SU-DHL-6 (cell line): ENCODE results near the gene EXT2.

Source experiments
- H2AFZ ChIP-seq: fragments of 200-600 bp; sonication (generic); 2 replicates; pipeline ENCODE4 v1.6.1; 2014; ENCODE audit warnings: low read depth, mild to moderate bottlenecking, moderate library complexity, mixed read lengths, antibody characterized with exemption, low read length; ENCODE audit not compliant: severe bottlenecking
- H3F3A ChIP-seq: fragments of 200-600 bp; shearing (Covaris generic); 2 replicates; pipeline ENCODE4 v1.6.0; 2016; ENCODE audit warnings: antibody characterized with exemption, mild to moderate bottlenecking; ENCODE audit not compliant: insufficient read depth
- H3K27ac ChIP-seq: fragments of 200-600 bp; sonication (generic); 2 replicates; pipeline ENCODE4 v1.5.1; 2016; ENCODE audit warnings: low read depth, mild to moderate bottlenecking, low read length, moderate library complexity, mixed read lengths
- H3K27me3 ChIP-seq: fragments of 200-600 bp; sonication (generic), shearing (Covaris generic); 2 replicates; pipeline ENCODE4 v1.6.0; 2014; ENCODE audit warnings: mild to moderate bottlenecking, low read length
- H3K36me3 ChIP-seq: fragments of 200-600 bp; sonication (generic); 2 replicates; pipeline ENCODE4 v1.6.1; 2014; ENCODE audit warnings: mild to moderate bottlenecking, low read length, mixed read lengths
- H3K4me2 ChIP-seq: fragments of 300-600, 200-600 bp; shearing (Covaris generic), sonication (generic); 2 replicates; pipeline ENCODE4 v1.6.0; 2014; ENCODE audit warnings: low read length, low read depth, mild to moderate bottlenecking; ENCODE audit not compliant: poor library complexity, severe bottlenecking
- H3K4me3 ChIP-seq: fragments of 200-600 bp; sonication (generic); 2 replicates; pipeline ENCODE4 v1.5.1; 2014; ENCODE audit warnings: antibody characterized with exemption, low read length, mild to moderate bottlenecking, mixed read lengths; ENCODE audit not compliant: insufficient read depth, poor library complexity, severe bottlenecking
- H3K79me2 ChIP-seq: fragments of 200-600 bp; sonication (generic); 2 replicates; pipeline ENCODE4 v1.6.1; 2014; ENCODE audit warnings: mild to moderate bottlenecking, low read length, moderate library complexity; ENCODE audit not compliant: insufficient read depth
- H3K9ac ChIP-seq: fragments of 200-600 bp; sonication (generic); 2 replicates; pipeline ENCODE4 v1.7.0; 2014; ENCODE audit warnings: mild to moderate bottlenecking, low read length
- H3K9me2 ChIP-seq: fragments of 200-600 bp; sonication (generic); replicated peaks from 2 replicates; pipeline ENCODE4 v1.6.1; 2014; ENCODE audit warnings: low read length; ENCODE audit not compliant: insufficient read depth
- H3K9me3 ChIP-seq: fragments of 200-600 bp; sonication (generic); 2 replicates; pipeline ENCODE4 v1.6.1; 2014; ENCODE audit warnings: low read length, mixed read lengths; ENCODE audit not compliant: insufficient read depth
- H4K20me1 ChIP-seq: fragments of 200-600 bp; sonication (generic); 2 replicates; pipeline ENCODE4 v1.6.1; 2014; ENCODE audit warnings: low read depth, mild to moderate bottlenecking, antibody characterized with exemption, low read length, moderate library complexity, mixed read lengths
- EZH2phosphoT487 ChIP-seq: fragments of 200-600 bp; sonication (generic), shearing (Covaris generic); conservative IDR thresholded peaks from 2 replicates; pipeline ENCODE4 v1.6.1; 2018; ENCODE audit warnings: mild to moderate bottlenecking, antibody characterized with exemption, low read length, moderate library complexity, mixed read lengths
- TF ChIP-seq, protein P1 (sequence below): fragments of 200-600 bp; sonication (generic); IDR thresholded peaks from one replicate; pipeline ENCODE4 v1.5.1; 2017; ENCODE audit warnings: antibody characterized with exemption, mild to moderate bottlenecking, low read length, moderate library complexity; ENCODE audit not compliant: insufficient read depth, poor library complexity, severe bottlenecking

The EXT2 gene

GRCh38 chr11:44205352-44205751 lies 109.9 kb downstream of the EXT2 start:
- Histone ChIP-seq H3K27ac (no peak overlapping the region), H2AFZ (no peak overlapping the region), H3K4me2 (no peak overlapping the region), H3K4me3 (no peak overlapping the region), H3K36me3 (no peaks in the 10 kb centered on the region), H3K27me3 (no peaks in the 10 kb centered on the region), H4K20me1 (no peaks in the 10 kb centered on the region), H3F3A (no peaks in the 10 kb centered on the region), H3K9me3 (no peaks in the 10 kb centered on the region), H3K9ac (no peak overlapping the region), H3K79me2 (no peaks in the 10 kb centered on the region), H3K9me2 (no peaks in the 10 kb centered on the region)
- TF ChIP-seq EZH2phosphoT487, result no peak
- TF ChIP-seq, protein P1, sequence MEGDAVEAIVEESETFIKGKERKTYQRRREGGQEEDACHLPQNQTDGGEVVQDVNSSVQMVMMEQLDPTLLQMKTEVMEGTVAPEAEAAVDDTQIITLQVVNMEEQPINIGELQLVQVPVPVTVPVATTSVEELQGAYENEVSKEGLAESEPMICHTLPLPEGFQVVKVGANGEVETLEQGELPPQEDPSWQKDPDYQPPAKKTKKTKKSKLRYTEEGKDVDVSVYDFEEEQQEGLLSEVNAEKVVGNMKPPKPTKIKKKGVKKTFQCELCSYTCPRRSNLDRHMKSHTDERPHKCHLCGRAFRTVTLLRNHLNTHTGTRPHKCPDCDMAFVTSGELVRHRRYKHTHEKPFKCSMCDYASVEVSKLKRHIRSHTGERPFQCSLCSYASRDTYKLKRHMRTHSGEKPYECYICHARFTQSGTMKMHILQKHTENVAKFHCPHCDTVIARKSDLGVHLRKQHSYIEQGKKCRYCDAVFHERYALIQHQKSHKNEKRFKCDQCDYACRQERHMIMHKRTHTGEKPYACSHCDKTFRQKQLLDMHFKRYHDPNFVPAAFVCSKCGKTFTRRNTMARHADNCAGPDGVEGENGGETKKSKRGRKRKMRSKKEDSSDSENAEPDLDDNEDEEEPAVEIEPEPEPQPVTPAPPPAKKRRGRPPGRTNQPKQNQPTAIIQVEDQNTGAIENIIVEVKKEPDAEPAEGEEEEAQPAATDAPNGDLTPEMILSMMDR, result no peak

DNA sequence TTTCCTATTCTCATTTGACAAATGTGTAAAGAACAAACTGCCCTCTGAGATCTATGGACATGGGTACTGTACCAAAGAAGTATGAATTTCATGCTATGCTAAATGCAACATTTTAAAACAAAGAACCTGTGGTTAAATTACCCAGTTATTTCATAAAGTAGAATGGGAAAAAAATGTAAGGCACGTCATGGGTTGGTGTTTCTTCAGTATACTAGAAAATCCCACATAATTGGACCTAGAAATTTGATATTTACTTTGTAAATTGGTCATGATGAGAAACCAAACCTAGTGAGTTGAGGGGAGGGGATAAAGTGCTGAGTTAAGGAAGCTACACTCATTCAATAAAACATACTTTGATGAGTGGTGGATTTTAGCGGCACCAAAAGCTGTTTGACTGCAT lies 110.4 kb downstream of the EXT2 start:
- no peak overlapping the region for H3K27ac ChIP-seq
- H3K4me3 ChIP-seq, result no peak overlapping the region
- no peak overlapping the region for H2AFZ ChIP-seq
- H3K27me3 ChIP-seq, result no peaks in the 10 kb centered on the region
- H3K9me2 ChIP-seq, result no peaks in the 10 kb centered on the region
- TF ChIP-seq EZH2phosphoT487, result no peak
- TF ChIP-seq, protein P1, result no peak
- H3K79me2 ChIP-seq, result no peaks in the 10 kb centered on the region
- H3K4me2 ChIP-seq, result no peak overlapping the region
- H3K9ac ChIP-seq, result no peak overlapping the region
- no peaks in the 10 kb centered on the region for H3K36me3 ChIP-seq
- H3K9me3 ChIP-seq, result no peaks in the 10 kb centered on the region
- H3F3A ChIP-seq, result no peaks in the 10 kb centered on the region
- H4K20me1 ChIP-seq, result no peaks in the 10 kb centered on the region

DNA sequence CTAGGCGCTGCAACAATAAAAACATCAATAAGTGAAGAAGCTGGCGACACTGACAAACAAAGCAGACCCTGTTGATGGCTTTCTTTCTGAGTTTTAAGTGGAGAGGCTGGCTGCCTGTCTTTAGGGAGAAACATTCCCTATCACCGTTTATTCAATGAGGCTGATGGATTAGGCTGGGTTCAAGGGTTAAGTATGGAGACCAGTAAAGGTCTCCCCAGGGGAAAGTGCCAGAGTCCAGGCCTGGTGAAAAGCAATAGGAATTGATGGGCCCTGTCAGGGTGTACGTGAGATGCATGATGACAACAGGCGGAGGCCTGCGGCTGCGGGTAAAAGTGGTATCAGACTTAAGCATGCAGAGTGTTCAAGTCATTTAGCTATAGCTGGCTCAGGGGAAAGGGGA lies 111.8 kb downstream of the EXT2 start:
- no peaks in the 10 kb centered on the region for H3F3A ChIP-seq
- TF ChIP-seq EZH2phosphoT487, result no peak
- TF ChIP-seq, protein P1, result no peak
- no peaks in the 10 kb centered on the region for H3K79me2 ChIP-seq
- H3K4me3 ChIP-seq, result no peak overlapping the region
- H3K36me3 ChIP-seq, result peaks cover 2% of the 10 kb centered on the region; the same call in 1 of the 2 replicates
- H3K9me2 ChIP-seq, result no peaks in the 10 kb centered on the region
- H2AFZ ChIP-seq, result no peak overlapping the region
- H3K27ac ChIP-seq, result no peak overlapping the region
- no peaks in the 10 kb centered on the region for H3K27me3 ChIP-seq
- no peak overlapping the region for H3K9ac ChIP-seq
- no peaks in the 10 kb centered on the region for H3K9me3 ChIP-seq
- no peak overlapping the region for H3K4me2 ChIP-seq
- H4K20me1 ChIP-seq, result no peaks in the 10 kb centered on the region
